Esophagus muscularis mucosa (tissue), 4 donors: Measurements from ENCODE around the gene DYRK4. TPM values are rescaled to one million over a fixed set of nuclear protein-coding genes. Genes with fewer than 3 reads are reported as not detected.
A peak's percentile ranks its signal among the peaks of the same experiment; 100 is the strongest.

Experiments used
- DNase-seq: peaks from one replicate; pipeline ENCODE4 v3.0.0-alpha.2; 2017; ENCODE audit errors: extremely low spot score
- H3K27ac ChIP-seq, 4 donors: fragments of 200-600 bp; sonication (generic); replicated peaks in 1 of 4; 1 replicate in 3 of 4; 2 replicates in 1 of 4; pipeline ENCODE4 v1.5.1; 2016 to 2019; ENCODE audit warnings: mild to moderate bottlenecking in 1 of 4
- H3K27me3 ChIP-seq, 4 donors: fragments of 200-600 bp; sonication (generic); one replicate each; pipeline versions ENCODE4 v1.5.1 to v1.6.0; 2016 to 2019
- H3K36me3 ChIP-seq, 4 donors: fragments of 200-600 bp; sonication (generic); one replicate each; pipeline ENCODE4 v1.5.1; 2016 to 2019
- H3K4me1 ChIP-seq, 4 donors: fragments of 200-600 bp; sonication (generic); one replicate each; pipeline ENCODE4 v1.5.1; 2016 to 2019
- H3K4me3 ChIP-seq, 4 donors: fragments of 200-600 bp; sonication (generic); 1 replicate in 2 of 4; 2 replicates in 2 of 4; pipeline ENCODE4 v1.5.1; 2016 to 2019; ENCODE audit warnings: mild to moderate bottlenecking in 4 of 4, moderate library complexity in 1 of 4
- H3K9me3 ChIP-seq, 4 donors: fragments of 200-600 bp; sonication (generic); 1 replicate in 3 of 4; 2 replicates in 1 of 4; pipeline ENCODE4 v1.5.1; 2016 to 2019
- CTCF ChIP-seq, 3 experiments: fragments of 200-600 bp in 2 of 3; fragments of 450-650 bp in 1 of 3; sonication (generic) in 2 of 3; IDR thresholded peaks; one replicate each; pipeline ENCODE4 v1.5.1; 2017 to 2019; ENCODE audit warnings: antibody characterized with exemption in 3 of 3, mild to moderate bottlenecking in 2 of 3, moderate library complexity in 1 of 3
- EP300 ChIP-seq: sonication (generic); formaldehyde crosslinking; IDR thresholded peaks from one replicate; pipeline ENCODE4 v1.6.1; 2017; ENCODE audit warnings: antibody characterized with exemption
- POLR2A ChIP-seq: fragments of 450-650 bp; IDR thresholded peaks from one replicate; pipeline ENCODE4 v1.6.1; 2017; ENCODE audit warnings: antibody characterized with exemption, moderate library complexity, mild to moderate bottlenecking, low read depth
- POLR2AphosphoS5 ChIP-seq, 2 donors: sonication (generic); formaldehyde crosslinking; IDR thresholded peaks; one replicate each; pipeline ENCODE4 v1.6.1; 2017; ENCODE audit warnings: antibody characterized with exemption in 2 of 2
- WGBS: methylation state at CpG from one replicate; pipeline ENCODE4 v1.1.5; 2018; 5-methylcytosine and 5-hydroxymethylcytosine counted together
- intact Hi-C: fragments of 100-400 bp; cut with DNase I; formaldehyde crosslinking; loops from one replicate; pipeline ENCODE4 v1.15.1; 2023
- total RNA-seq, 4 donors: library from RNA; depleted of rRNA; stranded (reverse); fragments of >200 nt; gene quantifications; one replicate each; pipeline versions ENCODE4 v1.1.0 to v1.2.1, GENCODE V29; 2016

The DYRK4 gene
- total RNA-seq, 4 donors from 2014 or later, result 35.2 to 47.8 (median 41.3) TPM

- WGBS, result 95% methylated on average over 3 of the region's 3 CpGs
- Histone ChIP-seq H3K4me1 (no peaks in the 10 kb centered on the region), H3K27ac (no peak overlapping the region), H3K27me3 (peaks cover 0 to 22% (median 0%) of the 10 kb centered on the region in 4 donors), H3K4me3 (no peak overlapping the region), H3K36me3 (no peaks in the 10 kb centered on the region), H3K9me3 (no peaks in the 10 kb centered on the region)
- intact Hi-C loops, result no loop called here
- peak; percentile 55 for DNase-seq
- TF ChIP-seq EP300, result no peak
- TF ChIP-seq POLR2AphosphoS5 (IDR thresholded peaks at IDR 0.05), result no peak
- TF ChIP-seq CTCF (IDR thresholded peaks at IDR 0.05), result no peak
- no peak for TF ChIP-seq POLR2A
These were observed 26.9 kb downstream of the DYRK4 start for GRCh38 chr12:4588916-4589315.

GRCh38 chr12:4589941-4590340 lies 27.9 kb downstream of the DYRK4 start:
- peak; percentile 45 for DNase-seq
- H3K4me1 ChIP-seq, result no peaks in the 10 kb centered on the region
- H3K27me3 ChIP-seq, result peaks cover 0 to 22% (median 0%) of the 10 kb centered on the region in 4 donors
- H3K27ac ChIP-seq, result no peak overlapping the region
- no peaks in the 10 kb centered on the region for H3K36me3 ChIP-seq
- H3K4me3 ChIP-seq, result no peak overlapping the region
- TF ChIP-seq EP300 (no peak), POLR2A (no peak), CTCF (IDR thresholded peaks at IDR 0.05) (no peak), POLR2AphosphoS5 (IDR thresholded peaks at IDR 0.05) (no peak)
- WGBS, result 85% methylated on average over 2 of the region's 2 CpGs
- intact Hi-C loops, result no loop called here
- H3K9me3 ChIP-seq, result no peaks in the 10 kb centered on the region

GRCh38 chr12:4591180-4591687 lies 29.2 kb downstream of the DYRK4 start:
- H3K9me3 ChIP-seq, result no peaks in the 10 kb centered on the region
- intact Hi-C loops, result no loop called here
- H3K4me3 ChIP-seq, result no peak overlapping the region
- H3K27me3 ChIP-seq, result peaks cover 0 to 16% (median 0%) of the 10 kb centered on the region in 4 donors
- peak; percentile 53 for DNase-seq
- 61% methylated on average over 7 of the region's 7 CpGs for WGBS
- H3K4me1 ChIP-seq, result no peaks in the 10 kb centered on the region
- TF ChIP-seq CTCF (IDR thresholded peaks at IDR 0.05) (no peak), POLR2AphosphoS5 (IDR thresholded peaks at IDR 0.05) (no peak), EP300 (no peak), POLR2A (no peak)
- H3K36me3 ChIP-seq, result no peaks in the 10 kb centered on the region
- H3K27ac ChIP-seq, result no peak overlapping the region

- WGBS, result 95% methylated on average over 6 of the region's 6 CpGs
- no peak overlapping the region for H3K4me3 ChIP-seq
- intact Hi-C loops, result no loop called here
- no peaks in the 10 kb centered on the region for H3K9me3 ChIP-seq
- H3K4me1 ChIP-seq, result no peaks in the 10 kb centered on the region
- H3K36me3 ChIP-seq, result no peaks in the 10 kb centered on the region
- peak; percentile 91 for DNase-seq
- H3K27ac ChIP-seq, result no peak overlapping the region
- TF ChIP-seq CTCF (IDR thresholded peaks at IDR 0.05) (no peak), EP300 (no peak), POLR2AphosphoS5 (IDR thresholded peaks at IDR 0.05) (no peak), POLR2A (no peak)
- H3K27me3 ChIP-seq, result no peaks in the 10 kb centered on the region
These were observed 33.9 kb downstream of the DYRK4 start for GRCh38 chr12:4595881-4596280.

- peak; percentile 12 for DNase-seq
- H3K4me3 ChIP-seq, result no peak overlapping the region
- intact Hi-C loops, result no loop called here
- peaks cover 0 to 5% (median 0%) of the 10 kb centered on the region in 4 donors for H3K36me3 ChIP-seq
- H3K27me3 ChIP-seq, result no peaks in the 10 kb centered on the region
- H3K9me3 ChIP-seq, result no peaks in the 10 kb centered on the region
- 69% methylated on average over 7 of the region's 7 CpGs for WGBS
- TF ChIP-seq POLR2AphosphoS5 (IDR thresholded peaks at IDR 0.05) (no peak), EP300 (no peak), POLR2A (no peak), CTCF (IDR thresholded peaks at IDR 0.05) (no peak)
- H3K27ac ChIP-seq, result no peak overlapping the region
- H3K4me1 ChIP-seq, result peaks cover 16 to 24% (median 23%) of the 10 kb centered on the region in 4 donors
These were observed 41.4 kb downstream of the DYRK4 start for GRCh38 chr12:4603421-4603820.
